GM15510 (cell line): ENCODE measurements around the gene AMOTL2.

Source experiments
- POLR2A ChIP-seq: IDR thresholded peaks from 3 replicates; pipeline ENCODE4 v1.6.1; 2011; ENCODE audit warnings: borderline replicate concordance; ENCODE audit not compliant: insufficient read length; ENCODE audit errors: extremely low read depth

The AMOTL2 gene

DNA sequence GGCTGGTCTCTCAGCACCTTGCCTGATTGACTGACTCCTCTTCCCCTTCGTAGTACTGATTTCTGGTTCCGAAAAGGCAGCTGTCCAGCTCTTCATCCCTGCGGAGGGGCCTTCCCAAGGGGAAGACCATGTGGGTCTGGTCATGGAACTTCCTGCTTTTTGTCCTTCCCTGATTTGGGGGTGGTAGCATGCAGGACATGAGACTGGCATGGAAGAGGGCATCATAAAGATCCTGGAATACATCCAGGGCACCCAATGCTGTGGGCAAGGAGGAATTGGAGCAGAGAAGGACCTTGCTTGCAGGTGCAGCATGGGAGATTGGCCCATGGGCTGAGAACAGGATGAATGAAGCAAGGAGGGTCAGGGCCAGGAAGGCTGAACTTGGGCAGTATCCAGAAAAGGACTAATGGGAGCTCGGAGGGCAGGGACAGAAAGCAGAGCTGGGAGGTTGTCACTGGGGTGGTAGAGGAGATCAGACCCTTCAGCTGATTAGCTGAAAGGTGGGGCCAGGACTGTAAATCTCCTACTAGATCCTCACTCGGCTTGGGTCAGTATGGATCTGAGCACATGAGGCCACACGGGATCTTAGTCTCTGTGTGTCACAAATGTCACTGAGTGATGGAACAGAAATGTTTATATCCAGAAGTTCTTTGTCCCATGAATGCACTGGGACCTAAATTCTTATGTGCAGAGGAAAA, 59.5 kb downstream of the AMOTL2 start:
- TF ChIP-seq POLR2A = no peak

DNA sequence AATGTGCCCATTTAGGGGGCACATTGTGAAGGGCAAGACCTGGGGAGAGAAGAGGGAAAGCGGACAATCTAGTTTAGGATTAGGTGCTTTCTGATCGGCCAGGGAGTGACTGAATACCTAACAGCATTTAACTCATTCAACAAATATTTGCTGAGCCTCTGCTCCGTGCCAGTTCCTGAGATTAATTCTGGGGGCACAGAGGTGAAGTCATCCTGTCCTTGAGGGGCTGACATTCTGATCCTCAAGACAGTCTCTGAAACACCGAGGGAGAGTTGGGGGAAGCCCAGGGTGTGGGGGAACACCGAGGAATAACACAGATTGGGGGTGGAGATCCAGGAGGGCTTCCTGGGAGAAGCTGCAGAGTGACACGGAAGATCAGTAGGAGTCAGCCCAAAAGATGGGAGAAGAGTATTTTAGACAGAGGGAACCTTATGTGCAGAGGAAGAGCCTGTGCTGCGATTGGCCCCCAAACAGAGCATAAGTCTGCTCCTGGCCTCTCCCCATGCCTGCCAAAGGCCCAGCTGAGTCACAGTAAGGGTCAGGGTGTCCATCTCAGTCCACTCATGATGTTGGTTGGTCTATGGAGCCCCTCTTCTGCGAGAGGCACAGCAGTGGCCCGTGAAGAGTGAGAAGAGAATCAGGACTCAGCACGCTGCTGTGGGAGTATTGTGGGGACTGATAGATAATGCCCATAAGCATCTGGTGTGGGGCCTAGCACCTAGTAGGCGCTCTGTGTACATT, 60.2 kb downstream of the AMOTL2 start:
- no peak for TF ChIP-seq POLR2A

DNA sequence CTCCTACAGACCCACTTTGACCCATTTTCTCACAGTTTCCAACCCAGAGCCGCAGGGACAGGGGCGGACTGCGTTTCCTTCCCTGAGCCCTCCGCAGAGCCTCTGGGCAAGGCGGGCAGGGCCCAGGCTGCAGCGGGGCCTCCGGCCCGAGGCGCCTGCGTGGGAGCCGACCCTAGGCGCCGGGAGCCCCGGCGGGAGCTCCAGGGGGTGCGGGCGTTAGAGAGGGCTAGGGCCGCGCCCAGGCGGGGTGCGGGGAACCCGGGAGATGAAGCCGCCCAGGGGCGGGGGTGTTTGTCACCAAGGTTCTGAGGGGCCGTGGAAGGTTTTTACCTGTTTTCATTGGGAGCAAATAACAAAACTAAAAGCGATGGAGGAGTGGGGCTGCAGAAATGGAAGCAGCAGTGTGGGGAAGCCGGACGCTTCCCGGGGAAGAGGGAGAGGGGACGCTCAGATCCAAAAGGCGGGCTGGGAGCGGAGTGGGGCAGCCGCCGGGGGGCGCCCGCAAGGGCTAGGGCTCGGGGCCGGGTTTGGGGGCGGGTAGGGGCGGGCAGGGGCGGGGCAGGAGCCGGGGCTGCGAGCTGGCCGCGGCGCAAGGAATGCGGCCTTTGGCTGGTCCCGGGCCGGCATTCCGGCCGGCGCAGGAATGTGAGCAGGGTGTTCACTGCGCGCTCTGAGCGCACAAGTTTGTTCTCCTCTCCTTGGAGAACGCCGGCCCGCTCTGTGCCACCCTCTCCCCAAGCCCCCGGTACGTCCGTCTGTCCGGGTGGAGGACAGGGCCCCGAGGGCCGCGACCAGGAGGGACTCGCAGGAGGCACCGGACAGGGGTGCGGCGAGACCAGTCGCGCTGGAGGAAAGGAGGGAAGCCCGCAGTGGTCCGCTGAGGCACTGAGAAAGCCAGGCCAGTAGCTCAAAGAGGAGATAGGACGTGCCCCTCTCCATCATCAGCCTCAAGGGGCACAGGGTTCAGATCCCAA, 61.1 kb downstream of the AMOTL2 start:
- TF ChIP-seq POLR2A = no peak

DNA sequence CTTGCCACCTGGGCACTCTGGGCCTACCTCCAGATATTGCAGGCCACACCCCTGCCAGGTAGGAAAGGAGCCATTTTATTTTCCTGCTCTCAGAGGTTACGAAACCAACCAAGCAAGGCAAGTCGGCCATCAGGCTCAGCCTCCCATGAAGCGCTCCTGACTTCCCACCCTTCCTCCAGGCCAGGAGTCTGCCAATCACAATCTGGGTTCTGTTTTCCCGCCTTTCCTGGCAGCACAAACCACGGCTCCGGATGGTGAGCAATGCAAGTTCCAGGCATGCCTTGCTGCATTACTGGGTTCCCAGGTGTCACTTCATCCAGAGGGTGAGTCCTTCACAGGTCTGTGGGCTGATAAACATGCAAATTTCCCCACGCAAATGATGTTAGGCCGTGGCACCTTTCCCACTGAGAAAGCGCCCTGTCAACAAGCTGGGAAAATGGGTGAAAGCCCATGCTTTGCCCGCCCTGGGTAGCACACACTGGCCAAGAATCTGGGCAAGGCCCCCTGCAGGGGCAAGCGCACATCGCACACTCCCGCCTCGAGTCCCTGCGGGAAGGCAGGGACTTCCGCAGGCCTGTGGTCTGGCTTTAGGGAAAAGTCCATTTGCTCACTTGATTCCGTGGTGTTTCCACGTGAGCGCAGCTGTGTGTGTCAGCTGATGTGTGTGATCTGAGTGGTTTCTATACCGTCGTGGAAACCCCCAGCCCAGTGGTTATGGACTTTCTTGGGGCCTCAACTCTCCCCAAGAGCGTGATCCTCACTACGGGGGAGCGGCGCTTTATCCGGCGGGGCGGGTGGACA, 62.0 kb downstream of the AMOTL2 start:
- no peak for TF ChIP-seq POLR2A

DNA sequence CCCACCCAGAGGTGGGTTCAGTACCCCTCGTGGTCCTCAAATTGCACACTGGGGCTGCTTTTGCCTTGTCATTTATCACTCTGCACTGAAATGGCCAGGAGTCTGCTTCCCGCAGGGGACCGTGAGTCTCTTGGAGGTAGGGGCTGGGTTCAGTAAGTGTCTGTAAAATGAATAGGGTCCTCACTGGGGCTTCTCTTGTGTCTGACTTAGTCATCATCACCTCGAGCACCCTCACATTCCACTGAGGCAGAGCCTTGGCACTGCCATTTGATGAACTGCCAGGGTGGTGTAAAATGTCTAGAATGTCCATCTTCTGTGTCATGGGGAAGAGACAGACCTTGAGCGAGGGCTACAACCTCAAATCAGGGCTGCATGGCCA, 62.6 kb downstream of the AMOTL2 start:
- no peak for TF ChIP-seq POLR2A

DNA sequence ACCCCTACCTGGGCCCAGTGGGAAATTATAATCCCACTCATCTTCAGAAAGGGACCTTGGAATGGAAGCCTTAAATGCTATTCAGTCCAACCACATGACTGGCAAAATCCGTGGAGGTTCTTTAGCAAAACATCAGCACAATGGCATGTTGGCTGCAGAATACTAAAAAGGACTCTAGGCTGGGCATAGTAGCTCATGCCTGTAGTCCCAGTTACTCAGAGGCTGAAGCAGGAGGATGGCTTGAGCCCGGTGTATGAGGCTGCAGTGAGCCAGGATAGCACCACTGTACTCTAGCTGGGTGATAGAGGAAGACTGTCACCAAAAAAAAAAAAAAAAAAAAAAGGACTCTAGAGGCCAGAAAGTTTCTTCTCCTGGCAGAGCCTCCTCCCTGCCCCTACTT, 63.0 kb downstream of the AMOTL2 start:
- no peak for TF ChIP-seq POLR2A

DNA sequence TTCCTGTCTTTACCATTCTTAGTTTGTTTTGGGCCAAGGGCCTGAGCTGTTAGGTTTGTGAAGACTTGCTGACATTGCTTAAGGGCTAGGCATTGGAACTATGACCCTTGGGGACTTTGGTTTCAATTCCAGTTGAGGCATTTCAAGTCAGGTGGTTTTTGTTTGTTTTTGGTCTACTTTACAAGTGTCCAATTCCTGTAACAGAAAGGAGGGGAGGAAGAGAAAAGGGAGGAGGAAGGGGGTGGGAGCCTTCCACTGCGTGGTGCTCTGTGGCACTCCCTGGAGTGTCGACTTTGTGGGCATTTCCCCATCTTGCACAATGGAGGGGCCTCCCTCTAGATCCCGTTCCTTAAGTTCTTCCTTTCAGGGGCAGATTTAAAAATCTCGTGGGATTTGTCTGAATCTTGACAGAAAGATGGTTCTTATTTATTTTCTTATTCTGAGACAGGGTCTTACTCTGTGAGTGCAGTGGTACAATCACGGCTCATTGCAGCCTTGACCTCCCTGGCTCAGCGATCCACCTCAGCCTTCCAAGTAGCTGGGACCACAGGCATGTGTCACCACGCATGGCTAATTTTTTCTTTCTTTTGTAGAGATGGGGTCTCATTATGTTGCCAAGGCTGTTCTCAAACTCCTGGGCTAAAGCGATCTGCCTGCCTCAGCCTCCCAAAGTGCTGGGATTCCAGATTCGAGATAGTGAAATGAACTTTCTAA, 64.1 kb downstream of the AMOTL2 start:
- no peak for TF ChIP-seq POLR2A

DNA sequence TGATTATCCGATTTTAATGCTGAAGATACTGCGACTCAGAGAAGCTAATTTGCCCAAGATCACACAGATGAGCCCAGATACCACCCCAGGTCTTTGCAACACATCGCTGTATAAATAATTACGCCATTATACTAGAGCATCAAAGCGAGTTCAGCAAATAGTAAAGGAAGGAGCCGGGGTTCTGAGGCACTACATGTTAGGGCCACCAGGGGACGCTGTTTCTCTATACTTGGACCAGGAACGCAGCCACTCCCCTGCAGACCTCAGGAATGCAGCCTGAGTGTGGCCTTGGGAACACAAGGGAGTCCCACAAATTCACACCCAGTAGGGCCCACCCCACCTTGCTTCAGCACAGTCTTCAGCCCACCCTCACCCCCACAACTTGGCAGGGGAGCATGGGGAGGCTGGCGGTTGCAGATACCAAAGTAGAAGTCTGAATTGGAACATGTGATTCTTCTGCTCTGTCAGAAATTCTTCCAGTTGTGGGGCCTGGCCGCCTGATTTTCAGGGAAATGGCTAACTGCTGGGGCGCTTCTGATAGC, 65.8 kb downstream of the AMOTL2 start:
- no peak for TF ChIP-seq POLR2A

DNA sequence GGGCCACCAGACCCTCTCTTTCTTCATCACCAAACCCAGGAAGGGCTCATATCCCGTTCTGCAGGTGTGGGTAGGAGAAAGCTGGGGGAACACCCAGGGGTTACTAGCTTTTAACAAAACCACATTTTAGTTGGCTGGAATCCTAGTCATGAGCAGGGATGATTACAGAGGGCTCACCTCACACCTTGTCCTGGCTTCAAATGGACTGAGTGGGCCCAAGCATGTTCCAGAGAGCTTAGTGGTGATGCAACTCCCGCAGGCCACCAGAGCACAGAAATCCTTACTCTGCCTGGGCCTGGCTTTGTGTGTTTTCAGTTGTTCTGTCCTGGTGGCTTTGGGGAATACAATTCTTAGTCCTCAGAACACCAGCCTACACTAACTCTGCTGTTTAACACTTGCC, 66.8 kb downstream of the AMOTL2 start:
- TF ChIP-seq POLR2A = no peak

DNA sequence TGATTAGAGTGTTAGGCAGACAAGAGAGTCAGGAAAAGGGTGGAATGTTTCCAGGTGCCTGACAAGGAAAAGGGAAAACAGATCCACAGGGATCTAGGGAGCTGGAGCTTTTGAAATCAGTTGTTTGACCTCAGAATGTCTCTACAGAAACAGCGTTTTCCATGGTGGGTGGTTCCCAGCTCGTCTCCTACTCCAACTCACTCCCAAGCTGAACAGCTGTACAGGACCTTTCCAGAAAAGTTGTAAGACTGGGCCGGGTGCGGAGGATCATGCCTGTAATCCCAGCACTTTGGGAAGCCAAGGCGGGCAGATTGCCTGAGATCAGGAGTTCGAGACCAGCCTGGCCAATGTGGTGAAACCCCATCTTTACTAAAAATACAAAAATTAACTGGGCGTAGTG, 67.9 kb downstream of the AMOTL2 start:
- no peak for TF ChIP-seq POLR2A
